CD4-positive, alpha-beta T cell treated with Interleukin-2 at 100 ng/mL for 4 hours (primary cell): ENCODE measurements around the gene KCNAB2.
"Not testable (repeated sequence)": the region's sequence is repeated elsewhere in the genome, so short reads cannot be mapped to it uniquely, and the experiment has no call there.

Experiments used
- DNase-seq: peaks from one replicate; pipeline ENCODE4 v3.0.0-alpha.2; 2020; ENCODE audit warnings: low spot score

KCNAB2 gene

DNA sequence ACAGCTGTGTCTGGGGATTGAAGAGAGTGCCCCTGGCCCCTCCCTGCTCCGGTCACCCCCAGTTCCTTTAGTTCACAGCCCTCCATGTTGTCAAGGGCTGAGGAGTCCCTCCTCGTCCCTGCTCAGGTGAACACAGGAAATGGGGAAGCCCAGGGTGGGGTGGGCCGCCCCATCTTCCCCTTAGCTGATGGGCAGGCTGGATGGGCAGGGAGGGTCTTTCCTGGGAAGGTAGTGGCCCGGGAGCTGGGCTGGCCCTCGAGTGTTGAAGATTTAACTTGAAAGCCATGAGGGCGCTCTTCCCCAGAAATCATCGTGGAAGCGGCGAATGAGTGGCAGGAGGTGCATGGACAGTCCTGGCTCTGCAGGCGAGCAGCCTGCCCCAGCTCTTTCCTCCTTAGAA is 35.1 kb upstream of the KCNAB2 start:
- DNase-seq: no peak

GRCh38 chr1:6011161-6011945 is 34.3 kb upstream of the KCNAB2 start:
- no peak for DNase-seq

DNA sequence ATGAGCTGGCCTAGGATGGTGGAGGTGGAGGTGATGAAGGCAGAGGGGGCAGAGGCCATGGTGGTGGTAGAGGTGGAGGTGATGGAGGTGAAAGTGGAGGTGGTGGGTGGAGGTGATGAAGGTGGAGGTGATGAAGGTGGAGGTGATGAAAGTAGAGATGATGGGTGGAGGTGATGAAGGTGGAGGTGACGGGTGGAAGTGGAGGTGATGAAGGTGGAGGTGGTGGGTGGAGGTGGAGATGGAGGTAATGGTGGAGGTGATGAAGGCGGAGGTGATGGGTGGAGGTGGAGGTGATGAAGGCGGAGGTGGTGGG is 33.8 kb upstream of the KCNAB2 start:
- no peak for DNase-seq

GRCh38 chr1:6012529-6013318 is 33.0 kb upstream of the KCNAB2 start:
- no peak for DNase-seq

DNA sequence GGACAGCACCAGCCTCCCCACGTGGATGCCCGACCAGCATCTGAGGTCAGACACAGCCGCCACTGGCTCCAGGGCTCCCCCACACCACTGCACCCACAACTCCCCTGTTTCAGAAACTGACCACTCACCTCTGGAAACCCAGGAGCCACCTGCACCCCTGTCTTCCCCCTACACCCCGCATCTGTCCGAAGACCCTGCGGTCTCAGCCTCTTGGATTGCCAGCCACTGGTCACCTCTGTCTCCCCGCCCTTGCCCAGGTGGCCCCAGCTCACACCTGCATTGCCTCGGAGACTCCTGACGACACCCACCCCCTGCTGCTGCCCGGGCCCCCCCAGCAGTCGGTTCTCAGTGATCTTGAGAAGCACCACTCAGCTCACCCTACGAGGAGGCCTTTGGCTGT is 32.2 kb upstream of the KCNAB2 start:
- no peak for DNase-seq

DNA sequence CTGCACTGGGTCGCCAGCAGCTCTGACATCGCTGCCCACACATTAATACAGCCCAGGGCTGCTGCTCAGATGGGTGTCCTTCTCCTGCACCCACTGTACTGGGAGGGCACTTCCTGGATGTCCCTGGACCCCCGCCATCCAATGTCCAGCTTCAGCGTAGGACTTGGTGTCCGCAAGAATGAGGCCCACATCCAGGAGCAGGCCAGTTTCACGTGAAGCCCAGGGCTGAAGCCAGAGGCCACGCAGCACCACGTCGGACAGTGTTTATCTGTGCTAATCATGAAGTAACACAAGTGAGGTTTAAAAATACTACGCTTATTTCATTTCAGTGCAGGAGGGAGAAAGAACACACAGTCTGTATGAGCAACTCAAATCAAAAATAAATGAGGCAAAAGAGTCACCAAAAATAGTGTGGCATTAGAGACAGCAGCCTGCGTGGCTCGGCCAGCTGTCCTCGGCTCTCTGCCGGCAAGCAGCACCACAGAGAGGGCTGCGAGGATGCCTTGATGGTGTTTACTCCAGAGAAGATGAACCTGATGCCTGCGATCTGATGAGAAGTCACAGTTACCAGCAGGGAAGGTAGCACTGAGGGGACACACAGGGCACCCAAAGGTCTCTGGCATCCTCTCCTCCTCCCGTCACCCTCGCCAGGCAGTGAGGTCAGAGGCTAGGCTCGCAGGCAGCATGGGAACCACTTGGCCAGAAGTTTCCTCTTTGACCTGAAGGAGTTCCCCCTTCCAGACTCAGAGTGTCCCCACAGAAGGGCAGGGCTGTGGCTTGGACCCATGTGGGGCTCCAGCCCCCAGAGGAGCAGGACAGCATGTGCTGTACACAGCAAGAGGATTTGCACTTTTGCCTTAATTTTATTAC is 31.3 kb upstream of the KCNAB2 start:
- DNase-seq: no peak

DNA sequence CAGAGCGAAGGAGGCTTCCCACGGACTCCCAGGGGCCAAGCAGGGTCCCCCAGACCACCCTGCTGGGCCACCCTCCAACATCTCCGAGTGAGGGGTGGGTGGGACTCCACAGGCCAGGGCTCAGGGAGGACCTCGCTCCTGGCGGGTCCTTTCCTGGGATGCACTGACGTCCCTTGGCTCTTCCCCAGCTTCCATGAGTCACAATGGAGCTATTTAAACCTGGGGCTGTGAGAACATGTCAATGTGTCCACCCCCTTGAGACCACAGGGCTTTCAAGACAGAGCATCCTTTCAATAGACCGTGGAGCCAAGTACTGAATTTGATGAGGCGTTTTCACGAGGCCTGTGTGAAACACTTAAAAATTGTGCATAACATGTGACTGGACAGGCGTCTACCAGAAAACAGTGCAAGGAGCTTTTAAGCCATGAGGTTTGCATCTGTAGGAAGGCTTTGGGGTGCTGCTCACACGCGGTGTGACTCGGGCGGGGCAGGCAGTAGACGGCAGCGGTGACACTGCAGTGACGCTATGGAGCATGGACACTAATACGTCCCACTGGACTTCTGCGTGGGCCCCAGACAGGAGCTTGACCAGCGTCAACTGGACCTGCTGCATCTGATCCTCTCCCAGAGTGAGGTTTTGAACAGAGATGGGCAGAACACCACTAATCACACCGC is 29.4 kb upstream of the KCNAB2 start:
- DNase-seq: no peak

GRCh38 chr1:6017654-6018053 is 28.0 kb upstream of the KCNAB2 start:
- DNase-seq: not testable (repeated sequence)

GRCh38 chr1:6019166-6019845 is 26.4 kb upstream of the KCNAB2 start:
- DNase-seq: no peak

GRCh38 chr1:6022193-6022592 is 23.5 kb upstream of the KCNAB2 start:
- DNase-seq: no peak

GRCh38 chr1:6023346-6023745 is 22.3 kb upstream of the KCNAB2 start:
- DNase-seq: no peak

GRCh38 chr1:6024376-6024775 is 21.3 kb upstream of the KCNAB2 start:
- DNase-seq: no peak

GRCh38 chr1:6025269-6026094 is 20.2 kb upstream of the KCNAB2 start:
- DNase-seq: no peak

- DNase-seq: peak; percentile 90
Observed at GRCh38 chr1:6026095-6026809, 19.4 kb upstream of the KCNAB2 start.

DNA sequence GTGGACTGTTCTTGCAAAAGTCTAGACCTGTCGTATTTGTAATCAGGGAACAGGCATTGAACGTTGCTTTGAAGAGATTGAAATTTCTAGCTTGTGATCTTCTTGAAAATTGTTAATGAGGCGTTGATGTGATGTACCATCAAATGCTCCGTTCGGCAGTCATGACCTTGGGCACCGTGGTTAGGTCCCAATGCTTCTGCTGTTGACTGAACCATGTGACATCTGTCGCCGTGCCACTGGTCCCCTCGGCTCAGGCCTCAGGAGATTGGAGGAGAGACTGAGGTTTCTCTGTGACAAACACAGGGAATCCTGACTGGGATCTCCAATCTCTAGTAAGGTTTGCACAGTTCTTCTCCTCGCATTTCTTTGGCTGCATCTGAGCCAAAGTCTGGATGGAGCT is 18.1 kb upstream of the KCNAB2 start:
- no peak for DNase-seq

GRCh38 chr1:6028042-6028850 is 17.4 kb upstream of the KCNAB2 start:
- peak; percentile 70 for DNase-seq

- no peak for DNase-seq
Observed at GRCh38 chr1:6029351-6029750, 16.3 kb upstream of the KCNAB2 start.

DNA sequence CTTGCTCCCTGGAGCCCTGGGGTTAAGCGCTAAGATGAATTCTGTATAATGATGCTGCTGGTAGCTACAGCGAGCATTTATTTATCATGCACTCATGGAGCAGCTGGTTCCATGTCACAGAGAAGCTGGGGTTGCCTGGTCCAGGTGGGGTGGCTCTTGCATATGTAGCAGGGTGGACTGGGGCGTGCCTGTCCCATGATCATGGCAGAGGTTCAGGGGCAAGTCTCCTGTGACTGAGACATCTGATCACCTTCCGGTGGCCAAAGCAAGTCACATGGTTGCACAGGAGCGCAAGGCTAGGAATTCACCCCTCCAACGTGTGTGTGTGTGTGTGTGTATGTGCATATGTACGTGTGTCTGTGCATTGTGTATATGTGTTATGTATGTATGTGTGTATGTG is 15.6 kb upstream of the KCNAB2 start:
- no peak for DNase-seq
